GM12878 (cell line): ENCODE results near the gene REEP1. TPM values are rescaled to one million over a fixed set of nuclear protein-coding genes. Genes with fewer than 3 reads are reported as not detected.

Experiments used
- ATAC-seq: fragments of 200-7000 bp; cut with Tn5 transposase; 3 replicates; pipeline ENCODE4 v1.9.1; 2020; ENCODE audit warnings: mild to moderate bottlenecking, moderate library complexity
- BruUV-seq: library from RNA; stranded (reverse); fragments of 400-500 nt; replicated peaks from 2 replicates; lab custom pipeline; 2021; lab: Mats Ljungman, UMichigan
- CTCF ChIA-PET: fragments of 300-600 bp; sonication (Branson Sonifier 250); formaldehyde crosslinking; extraction: SDS; loops from one replicate; lab custom pipeline; 2021; ENCODE audit warnings: inconsistent platforms; lab: Yijun Ruan, JAX
- POLR2A ChIA-PET: fragments of 350-600 bp; formaldehyde crosslinking; extraction: SDS; loops from one replicate; lab custom pipeline; 2021; ENCODE audit warnings: inconsistent platforms; lab: Charles Lee
- RAD21 ChIA-PET: fragments of 300-600 bp; sonication (Branson Sonifier 250); formaldehyde crosslinking; loops from one replicate; lab custom pipeline; 2023; ENCODE audit warnings: antibody characterized with exemption; ENCODE audit not compliant: unreplicated experiment; lab: Charles Lee
- SMC1A ChIA-PET: fragments of 300-600 bp; sonication (Branson Sonifier 250); formaldehyde crosslinking; loops from one replicate; lab custom pipeline; 2023; ENCODE audit not compliant: unreplicated experiment, uncharacterized antibody; lab: Charles Lee
- DNase-seq: peaks from one replicate; pipeline ENCODE4 v3.0.0-alpha.2; 2011; ENCODE audit warnings: low read depth, low spot score
- FAIRE-seq: peaks from 3 replicates; lab custom pipeline; 2011; peaks lifted over from hg19 to GRCh38; lab: Jason Lieb, UNC
- H2AFZ ChIP-seq: 2 replicates; pipeline ENCODE4 v1.6.0; 2011; ENCODE audit warnings: low read depth, low read length, control low read depth; ENCODE audit not compliant: control insufficient read depth
- H3K27ac ChIP-seq: 2 replicates; pipeline ENCODE4 v1.5.1; 2011; ENCODE audit warnings: control low read depth; ENCODE audit not compliant: control insufficient read depth, insufficient read depth
- H3K27me3 ChIP-seq, 2 experiments: replicated peaks in 1 of 2; 2 replicates each; pipeline versions ENCODE4 v1.6.0 to v1.6.1; 2011; ENCODE audit warnings: low read length in 1 of 2; ENCODE audit not compliant: control insufficient read depth in 2 of 2, insufficient read depth in 2 of 2
- H3K36me3 ChIP-seq, 2 experiments: 2 replicates each; pipeline ENCODE4 v1.5.1; 2011; ENCODE audit warnings: low read length in 1 of 2; ENCODE audit not compliant: control insufficient read depth in 2 of 2, insufficient read depth in 2 of 2
- H3K4me1 ChIP-seq: 2 replicates; pipeline ENCODE4 v1.6.1; 2011; ENCODE audit warnings: mild to moderate bottlenecking, low read length, moderate library complexity, mixed read lengths; ENCODE audit not compliant: control insufficient read depth, insufficient read depth
- H3K4me2 ChIP-seq: 2 replicates; pipeline ENCODE4 v1.6.0; 2011; ENCODE audit warnings: control low read depth; ENCODE audit not compliant: control insufficient read depth, insufficient read depth
- H3K4me3 ChIP-seq: fragments of 200-600 bp; sonication (generic); 2 replicates; pipeline ENCODE4 v1.5.1; 2016
- H3K79me2 ChIP-seq: 2 replicates; pipeline ENCODE4 v1.6.0; 2011; ENCODE audit warnings: low read length; ENCODE audit not compliant: control insufficient read depth, insufficient read depth
- H3K9ac ChIP-seq: 2 replicates; pipeline ENCODE4 v1.8.0; 2011; ENCODE audit warnings: low read length, control low read depth, mixed read lengths; ENCODE audit not compliant: control insufficient read depth, insufficient read depth
- H3K9me3 ChIP-seq: replicated peaks from 3 replicates; pipeline ENCODE4 v1.5.1; 2011; ENCODE audit warnings: mild to moderate bottlenecking, low read length; ENCODE audit not compliant: control insufficient read depth, insufficient read depth
- H4K20me1 ChIP-seq: 2 replicates; pipeline ENCODE4 v1.6.0; 2011; ENCODE audit not compliant: control insufficient read depth, insufficient read depth
- ATF7 ChIP-seq: fragments of 450-650 bp; IDR thresholded peaks from 2 replicates; pipeline ENCODE4 v1.6.1; 2016; ENCODE audit warnings: low read depth, mild to moderate bottlenecking
- FOS ChIP-seq: IDR thresholded peaks from 3 replicates; pipeline ENCODE4 v1.6.1; 2011; ENCODE audit warnings: borderline replicate concordance; ENCODE audit not compliant: insufficient read length; ENCODE audit errors: extremely low read depth
- IRF5 ChIP-seq: fragments of 450-650 bp; IDR thresholded peaks from 2 replicates; pipeline ENCODE4 v1.6.1; 2017; ENCODE audit warnings: borderline replicate concordance
- KDM1A ChIP-seq: fragments of 200-600 bp; sonication (generic); IDR thresholded peaks from 2 replicates; pipeline ENCODE4 v1.6.1; 2016; ENCODE audit warnings: borderline replicate concordance
- MAX ChIP-seq: IDR thresholded peaks from 2 replicates; pipeline ENCODE4 v1.6.1; 2012; ENCODE audit warnings: low read depth, low read length, improper control_type of control experiment
- MEF2A ChIP-seq: IDR thresholded peaks from 2 replicates; pipeline ENCODE4 v1.6.1; 2011; ENCODE audit warnings: low read depth, mild to moderate bottlenecking, low read length, moderate library complexity; ENCODE audit not compliant: insufficient read depth
- NBN ChIP-seq: fragments of 450-650 bp; IDR thresholded peaks from 2 replicates; pipeline ENCODE4 v1.6.1; 2016
- NR2C2 ChIP-seq: IDR thresholded peaks from 2 replicates; pipeline ENCODE4 v1.6.1; 2011; ENCODE audit warnings: borderline replicate concordance, low read depth; ENCODE audit not compliant: control insufficient read depth, insufficient read length
- PAX5 ChIP-seq: IDR thresholded peaks from 2 replicates; pipeline ENCODE4 v1.6.1; 2011; ENCODE audit warnings: low read depth, low read length, borderline replicate concordance
- POLR2AphosphoS5 ChIP-seq: IDR thresholded peaks from 2 replicates; pipeline ENCODE4 v1.6.1; 2011; ENCODE audit warnings: mild to moderate bottlenecking, low read length, inconsistent platforms
- SMARCA5 ChIP-seq: fragments of 450-650 bp; IDR thresholded peaks from 2 replicates; pipeline ENCODE4 v1.6.1; 2017; ENCODE audit warnings: mild to moderate bottlenecking
- WRNIP1 ChIP-seq: IDR thresholded peaks from 2 replicates; pipeline ENCODE4 v1.6.1; 2011; ENCODE audit warnings: low read depth, low read length, improper control_type of control experiment, borderline replicate concordance
- YBX1 ChIP-seq: fragments of 450-650 bp; IDR thresholded peaks from 2 replicates; pipeline ENCODE4 v1.6.1; 2016; ENCODE audit warnings: antibody characterized with exemption
- ZBTB4 ChIP-seq: fragments of 450-650 bp; formaldehyde crosslinking; IDR thresholded peaks from 2 replicates; pipeline ENCODE4 v1.4.0; 2022; ENCODE audit warnings: mild to moderate bottlenecking, moderate library complexity
- ZBTB40 ChIP-seq: fragments of 450-650 bp; IDR thresholded peaks from 2 replicates; pipeline ENCODE4 v1.6.1; 2016; ENCODE audit warnings: mild to moderate bottlenecking, moderate library complexity, borderline replicate concordance
- ZZZ3 ChIP-seq: IDR thresholded peaks from 2 replicates; pipeline ENCODE4 v1.6.1; 2011; ENCODE audit warnings: low read depth; ENCODE audit not compliant: control insufficient read depth, insufficient read length
- WGBS: methylation state at CpG from one replicate; pipeline ENCODE4 v1.1.6; 2016; ENCODE audit warnings: low lambda C conversion rate; ENCODE audit not compliant: insufficient replicate concordance, insufficient coverage; ENCODE audit errors: missing lambda C conversion rate; 5-methylcytosine and 5-hydroxymethylcytosine counted together
- in situ Hi-C: fragments of 300-500 bp; cut with MboI; formaldehyde crosslinking; loops from 9 replicates; pipeline ENCODE4 v1.14.3; 2018; ENCODE audit warnings: mixed read lengths
- intact Hi-C: fragments of 100-400 bp; cut with micrococcal nuclease; formaldehyde crosslinking; loops from one replicate; pipeline ENCODE4 v1.14.2; 2022; ENCODE audit not compliant: unreplicated experiment
- polyA plus RNA-seq, 11 experiments: library from polyadenylated mRNA; depleted of rRNA in 4 of 11; unstranded in 6 of 11; stranded (reverse) in 5 of 11; fragments of >200 nt; fragmentation: Nextera tagmentation in 4 of 11; fragmentation: Illumina TruSeq in 1 of 11; extraction: Ambion mirVana in 4 of 11; extraction: Trizol in 1 of 11; gene quantifications; 1 replicate in 1 of 11; 2 replicates in 10 of 11; pipeline versions ENCODE4 v1.2.1 to v1.2.3, GENCODE V29; 2011 to 2016; ENCODE audit warnings: inconsistent platforms in 2 of 11, missing spikeins in 2 of 11, low read depth in 1 of 11
- total RNA-seq, 4 experiments: library from RNA; depleted of rRNA in 3 of 4; stranded (reverse); fragments of >200 nt in 3 of 4; fragmentation: Illumina TruSeq in 1 of 4; extraction: Trizol in 1 of 4; gene quantifications; 2 replicates each; pipeline versions ENCODE4 v1.2.1 to v1.2.3, GENCODE V29; 2013 to 2021

REEP1 gene
- total and polyA plus RNA-seq, 10 of the 15 experiments (the other 5 are each of a cell fraction or from before 2014, with no cell fraction given): 0.02 to 0.30 (median 0.09) TPM; not detected in 1

GRCh38 chr2:86263956-86264355 lies 73.5 kb downstream of the REEP1 start (continued):
- TF ChIP-seq KDM1A (no peak), WRNIP1 (no peak)

- H4K20me1 ChIP-seq: no peaks in the 10 kb centered on the region
- no peaks in the 10 kb centered on the region for H3K36me3 ChIP-seq
- BruUV-seq: no TSS peak
- H3K27me3 ChIP-seq: no peaks in the 10 kb centered on the region
- H3K4me1 ChIP-seq: no peaks in the 10 kb centered on the region
- H2AFZ ChIP-seq: no peak overlapping the region
- WGBS: 98% methylated on average over 2 of the region's 2 CpGs
- DNase-seq: no peak
- no peak overlapping the region for H3K27ac ChIP-seq
- no peaks in the 10 kb centered on the region for H3K79me2 ChIP-seq
- H3K4me3 ChIP-seq: no peak overlapping the region
- no peaks in the 10 kb centered on the region for H3K9me3 ChIP-seq
- intact Hi-C loops: no loop called here
- no peak for FAIRE-seq
- ATAC-seq: no peak
- RAD21 ChIA-PET: no interaction called here
- SMC1A ChIA-PET: no interaction called here
- CTCF ChIA-PET: no interaction called here
- POLR2A ChIA-PET: no interaction called here
- no peak overlapping the region for H3K4me2 ChIP-seq
- in situ Hi-C loops: no loop called here
- no peak overlapping the region for H3K9ac ChIP-seq
- TF ChIP-seq PAX5: no peak
- TF ChIP-seq POLR2AphosphoS5: no peak
- no peak for TF ChIP-seq IRF5
- no peak for TF ChIP-seq MEF2A
- TF ChIP-seq NR2C2: no peak
- no peak for TF ChIP-seq SMARCA5
- TF ChIP-seq MAX: no peak
- TF ChIP-seq ZBTB4 (CRISPR knock-in tag): no peak
- no peak for TF ChIP-seq YBX1
- TF ChIP-seq ZBTB40: no peak
- no peak for TF ChIP-seq ATF7
- TF ChIP-seq FOS: no peak
- TF ChIP-seq NBN: no peak
- no peak for TF ChIP-seq ZZZ3
Observed at GRCh38 chr2:86260978-86261377, 76.4 kb downstream of the REEP1 start.
